ENCODE data around the gene RELB. TPM values are rescaled to one million over a fixed set of nuclear protein-coding genes. Genes with fewer than 3 reads are reported as not detected.

RELB gene
- total and polyA plus RNA-seq, 2 donors from 2014 or later, result 10.3 to 30.6 TPM

DNA sequence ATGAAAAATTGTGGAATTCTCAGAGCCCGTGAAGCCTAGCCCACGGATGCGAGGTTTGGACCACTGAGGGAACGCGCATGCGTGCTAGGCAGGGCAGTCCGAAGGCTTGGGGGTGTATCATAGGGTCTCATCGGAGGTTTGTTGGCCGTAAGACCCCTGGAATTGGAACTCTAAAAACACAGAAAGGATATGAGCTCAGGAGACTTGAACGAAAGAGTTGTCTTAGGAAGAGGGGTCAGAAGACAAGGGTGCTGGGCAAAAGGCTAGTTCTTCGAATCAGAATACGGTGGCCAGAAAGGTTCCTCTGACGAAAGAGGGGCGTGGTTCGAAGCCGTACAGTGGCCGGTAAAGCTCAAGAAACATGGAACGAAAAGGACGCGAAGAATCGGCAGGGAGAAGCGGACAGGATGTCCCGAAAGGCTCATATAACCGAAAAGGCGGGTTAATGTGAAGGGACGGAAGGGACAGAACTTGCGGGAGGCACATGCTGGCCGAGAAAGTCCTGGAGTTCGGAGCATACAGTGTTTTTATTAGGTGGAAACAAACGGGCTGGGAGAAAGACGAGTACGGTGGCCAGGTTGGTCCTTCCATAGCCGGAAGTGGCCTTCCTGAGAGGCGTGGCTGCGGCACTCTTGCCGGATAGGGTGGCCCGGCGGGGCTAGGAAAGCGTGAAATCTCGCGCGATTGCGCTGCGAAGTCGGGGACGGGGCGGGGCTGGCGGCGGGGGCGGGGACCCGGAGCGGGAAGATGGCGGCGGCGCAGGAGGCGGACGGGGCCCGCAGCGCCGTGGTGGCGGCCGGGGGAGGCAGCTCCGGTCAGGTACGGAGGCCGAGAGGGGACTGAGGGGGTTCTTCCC lies 46.4 kb upstream of the RELB start, which contains the start of gene CLPTM1:
CLPTM1 (plus strand) TSS at position 732 of the 856 bp plus-strand sequence; CDS start at position 748, 16 bp downstream.
- DNase-seq (peak; percentile 97 to 99 (median 98)), FAIRE-seq (no peak)
- H3K36me3 ChIP-seq (ENCODE audit: control insufficient read depth in 2 of 3, insufficient read depth in 3 of 3, low read length in 3 of 3), result peaks cover 0 to 2% (median 0%) of the 10 kb centered on the region in 3 donors
- intact Hi-C loops (cut with DNase I), result loop anchor here (5.0 kb wide), 1 partner anchor 48 kb away; the partner anchor contains the start of gene APOE
- no peaks in the 10 kb centered on the region for H3K9me3 ChIP-seq (ENCODE audit: control insufficient read depth in 2 of 3, insufficient read depth in 1 of 3, low read length in 3 of 3)
- peak within 1 kb of the TSS; percentile 91 to 97 (median 97) for H3K4me3 ChIP-seq (ENCODE audit: low read length in 3 of 3)
- TF ChIP-seq, protein P1, sequence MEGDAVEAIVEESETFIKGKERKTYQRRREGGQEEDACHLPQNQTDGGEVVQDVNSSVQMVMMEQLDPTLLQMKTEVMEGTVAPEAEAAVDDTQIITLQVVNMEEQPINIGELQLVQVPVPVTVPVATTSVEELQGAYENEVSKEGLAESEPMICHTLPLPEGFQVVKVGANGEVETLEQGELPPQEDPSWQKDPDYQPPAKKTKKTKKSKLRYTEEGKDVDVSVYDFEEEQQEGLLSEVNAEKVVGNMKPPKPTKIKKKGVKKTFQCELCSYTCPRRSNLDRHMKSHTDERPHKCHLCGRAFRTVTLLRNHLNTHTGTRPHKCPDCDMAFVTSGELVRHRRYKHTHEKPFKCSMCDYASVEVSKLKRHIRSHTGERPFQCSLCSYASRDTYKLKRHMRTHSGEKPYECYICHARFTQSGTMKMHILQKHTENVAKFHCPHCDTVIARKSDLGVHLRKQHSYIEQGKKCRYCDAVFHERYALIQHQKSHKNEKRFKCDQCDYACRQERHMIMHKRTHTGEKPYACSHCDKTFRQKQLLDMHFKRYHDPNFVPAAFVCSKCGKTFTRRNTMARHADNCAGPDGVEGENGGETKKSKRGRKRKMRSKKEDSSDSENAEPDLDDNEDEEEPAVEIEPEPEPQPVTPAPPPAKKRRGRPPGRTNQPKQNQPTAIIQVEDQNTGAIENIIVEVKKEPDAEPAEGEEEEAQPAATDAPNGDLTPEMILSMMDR (IDR thresholded peaks at IDR 0.05; ENCODE audit: borderline replicate concordance, extremely low read depth, insufficient read depth), result no peak
- no peaks in the 10 kb centered on the region for H3K27me3 ChIP-seq (ENCODE audit: control insufficient read depth, insufficient read depth, low read length)
- peak within 1 kb of the TSS; percentile 92 to 94 for H3K27ac ChIP-seq (ENCODE audit: low read depth in 2 of 2, low read length in 2 of 2)
- peaks cover 0 to 32% (median 22%) of the 10 kb centered on the region in 3 donors for H3K4me1 ChIP-seq (ENCODE audit: control insufficient read depth in 2 of 3, insufficient read depth in 2 of 3, low read depth in 1 of 3, low read length in 3 of 3)
- H3K9ac ChIP-seq (ENCODE audit: low read length in 3 of 3), result peak within 1 kb of the TSS; percentile 93 to 99 (median 96)

DNA sequence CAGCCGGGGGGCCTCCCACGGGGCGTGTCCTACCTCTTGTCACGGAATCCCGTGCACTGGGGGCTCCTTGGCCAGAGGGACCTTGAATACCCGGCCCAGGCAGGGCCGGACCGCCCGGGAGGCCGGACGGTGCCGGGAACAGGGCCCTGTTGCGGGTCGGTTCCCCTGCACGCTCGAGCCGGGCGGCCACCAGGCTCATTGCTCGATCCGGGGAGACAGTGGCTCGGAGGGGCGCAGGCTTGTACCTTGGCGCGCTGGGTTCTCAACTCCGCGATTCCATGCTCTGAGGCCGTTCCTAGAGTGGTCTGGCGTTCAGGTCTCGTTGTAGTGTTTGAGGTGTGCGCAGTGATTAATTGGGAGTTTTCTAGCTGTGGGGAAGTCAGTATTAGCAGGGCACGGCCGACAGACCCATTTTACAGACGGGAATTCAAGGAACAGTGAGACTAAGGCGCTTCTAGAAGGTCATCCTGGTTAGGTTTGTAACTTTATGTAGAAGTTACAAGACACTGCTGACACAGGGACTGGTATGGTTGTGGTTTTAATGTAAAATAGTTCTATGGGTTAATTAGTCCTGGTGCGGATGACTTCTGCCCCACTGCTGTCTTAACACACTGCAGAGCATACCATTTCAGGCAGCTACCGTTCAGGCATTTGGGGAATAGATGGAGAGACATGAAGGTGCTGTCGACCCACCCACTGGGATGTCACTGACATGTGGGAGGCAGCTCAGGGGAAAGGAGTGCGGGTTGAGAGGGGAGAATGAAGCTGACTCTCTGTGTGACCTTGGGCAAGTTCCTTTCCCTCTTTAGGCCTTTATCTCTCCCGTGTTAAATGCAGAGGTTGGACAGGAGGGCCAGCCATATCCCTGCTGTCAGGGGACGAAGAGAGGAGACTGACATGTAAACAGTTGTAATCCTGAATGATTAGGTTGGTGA lies 45.5 kb upstream of the RELB start:
- TF ChIP-seq, protein P1 (IDR thresholded peaks at IDR 0.05; ENCODE audit: borderline replicate concordance, extremely low read depth, insufficient read depth), result no peak

DNA sequence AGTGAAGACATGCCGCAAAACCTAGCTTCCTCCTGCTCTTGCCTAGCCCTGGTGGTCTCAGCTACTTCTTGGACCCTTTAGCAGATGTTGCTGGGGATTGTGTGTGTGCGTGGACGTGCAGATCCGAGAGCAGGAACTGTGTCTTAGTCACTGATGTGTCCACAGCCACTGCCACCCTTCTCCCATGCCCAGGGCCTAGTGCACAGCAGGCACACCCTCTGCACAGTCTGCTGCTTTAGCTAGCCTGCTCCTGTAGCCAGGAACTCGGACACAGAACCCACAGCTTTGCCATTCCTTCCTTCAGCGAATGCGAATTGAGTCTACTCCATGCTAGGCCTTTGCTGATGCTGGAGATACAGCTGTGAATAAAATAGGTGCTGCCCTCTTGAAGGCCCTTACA lies 43.7 kb upstream of the RELB start:
- TF ChIP-seq, protein P1 (IDR thresholded peaks at IDR 0.05; ENCODE audit: borderline replicate concordance, extremely low read depth, insufficient read depth), result no peak
- peak overlapping the region in 2 of 3 donors; percentile 97 for H3K4me3 ChIP-seq (ENCODE audit: low read length in 3 of 3)
- no peak overlapping the region for H3K27ac ChIP-seq (ENCODE audit: low read depth in 2 of 2, low read length in 2 of 2)
- H3K27me3 ChIP-seq (ENCODE audit: control insufficient read depth, insufficient read depth, low read length), result no peaks in the 10 kb centered on the region
- DNase-seq (no peak), FAIRE-seq (no peak)
- peak overlapping the region in 1 of 3 donors; percentile 96 for H3K9ac ChIP-seq (ENCODE audit: low read length in 3 of 3)
- H3K4me1 ChIP-seq (ENCODE audit: control insufficient read depth in 2 of 3, insufficient read depth in 2 of 3, low read depth in 1 of 3, low read length in 3 of 3), result peaks cover 0 to 31% (median 17%) of the 10 kb centered on the region in 3 donors
- peaks cover 0 to 13% (median 8%) of the 10 kb centered on the region in 3 donors for H3K36me3 ChIP-seq (ENCODE audit: control insufficient read depth in 2 of 3, insufficient read depth in 3 of 3, low read length in 3 of 3)
- intact Hi-C loops (cut with DNase I), result no loop called here
- no peaks in the 10 kb centered on the region for H3K9me3 ChIP-seq (ENCODE audit: control insufficient read depth in 2 of 3, insufficient read depth in 1 of 3, low read length in 3 of 3)

More for the DNA sequence above, 45.5 kb upstream of the RELB start:
- intact Hi-C loops (cut with DNase I), result no loop called here
- Histone ChIP-seq H3K9ac (ENCODE audit: low read length in 3 of 3) (peak overlapping the region; percentile 93 to 99 (median 96)), H3K9me3 (ENCODE audit: control insufficient read depth in 2 of 3, insufficient read depth in 1 of 3, low read length in 3 of 3) (no peaks in the 10 kb centered on the region), H3K36me3 (ENCODE audit: control insufficient read depth in 2 of 3, insufficient read depth in 3 of 3, low read length in 3 of 3) (peaks cover 0 to 5% (median under 1%) of the 10 kb centered on the region in 3 donors), H3K4me3 (ENCODE audit: low read length in 3 of 3) (peak overlapping the region; percentile 91 to 97 (median 97)), H3K27ac (ENCODE audit: low read depth in 2 of 2, low read length in 2 of 2) (peak overlapping the region; percentile 54 to 70), H3K4me1 (ENCODE audit: control insufficient read depth in 2 of 3, insufficient read depth in 2 of 3, low read depth in 1 of 3, low read length in 3 of 3) (peaks cover 0 to 34% (median 22%) of the 10 kb centered on the region in 3 donors), H3K27me3 (ENCODE audit: control insufficient read depth, insufficient read depth, low read length) (no peaks in the 10 kb centered on the region)
- DNase-seq, result peak in 1 of 5 donors; percentile 13
- no peak for FAIRE-seq

Measured in kidney (tissue), 14 donors.